PFSK-1 (cell line): ENCODE results near the gene RGL3.

Experiments
- FOXP2 ChIP-seq: optimal IDR thresholded peaks from 2 replicates; pipeline ENCODE3; 2011; ENCODE audit warnings: borderline replicate concordance, control low read depth, inconsistent platforms; ENCODE audit not compliant: insufficient read depth; ENCODE audit errors: extremely low read length, extremely low read depth
- POLR2AphosphoS5 ChIP-seq: IDR thresholded peaks from 2 replicates; pipeline ENCODE4 v1.6.1; 2012; ENCODE audit warnings: low read depth, mild to moderate bottlenecking, control low read depth, low read length, moderate library complexity
- REST ChIP-seq, 2 experiments: IDR thresholded peaks; 2 replicates each; pipeline versions ENCODE4 v1.6.1 to v1.8.0; 2011 to 2012; ENCODE audit warnings: low read depth in 2 of 2, low read length in 2 of 2, control low read depth in 1 of 2, inconsistent platforms in 1 of 2, mild to moderate bottlenecking in 1 of 2, moderate library complexity in 1 of 2; ENCODE audit not compliant: insufficient read depth in 1 of 2
- SIN3A ChIP-seq: IDR thresholded peaks from 2 replicates; pipeline ENCODE4 v1.6.1; 2012; ENCODE audit warnings: mild to moderate bottlenecking, low read length, moderate library complexity, borderline replicate concordance; ENCODE audit not compliant: insufficient read depth
- TAF1 ChIP-seq: IDR thresholded peaks from 2 replicates; pipeline ENCODE4 v1.6.1; 2012; ENCODE audit warnings: low read length, control low read depth, borderline replicate concordance; ENCODE audit not compliant: insufficient read depth

Gene RGL3

DNA sequence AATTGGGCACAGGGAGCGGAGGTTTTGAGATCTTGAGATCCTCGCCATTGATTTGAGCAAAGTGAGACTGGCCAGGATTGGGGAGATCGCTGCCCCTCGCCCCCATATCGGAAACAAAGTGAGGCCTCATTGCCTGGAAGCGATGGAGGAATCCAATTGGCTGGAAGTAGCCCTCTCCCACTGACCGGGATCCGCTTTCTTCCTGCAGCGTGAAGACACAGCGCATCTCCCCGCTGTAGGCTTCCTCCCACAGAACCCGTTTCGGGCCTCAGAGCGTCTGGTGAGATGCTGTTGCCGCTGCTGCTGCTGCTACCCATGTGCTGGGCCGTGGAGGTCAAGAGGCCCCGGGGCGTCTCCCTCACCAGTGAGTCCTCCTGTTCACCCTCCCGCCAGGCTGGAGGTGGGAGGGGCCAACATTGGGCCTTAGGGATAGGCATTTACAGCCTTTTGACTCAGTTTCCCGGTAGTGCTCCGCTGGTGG lies 16.8 kb upstream of the RGL3 start:
- TF ChIP-seq POLR2AphosphoS5 (no peak), REST (IDR thresholded peaks at IDR 0.05; ENCODE audit: insufficient read depth in 1 of 2, low read depth in 2 of 2, low read length in 2 of 2) (no peak), SIN3A (no peak), TAF1 (no peak), FOXP2 (no peak)

DNA sequence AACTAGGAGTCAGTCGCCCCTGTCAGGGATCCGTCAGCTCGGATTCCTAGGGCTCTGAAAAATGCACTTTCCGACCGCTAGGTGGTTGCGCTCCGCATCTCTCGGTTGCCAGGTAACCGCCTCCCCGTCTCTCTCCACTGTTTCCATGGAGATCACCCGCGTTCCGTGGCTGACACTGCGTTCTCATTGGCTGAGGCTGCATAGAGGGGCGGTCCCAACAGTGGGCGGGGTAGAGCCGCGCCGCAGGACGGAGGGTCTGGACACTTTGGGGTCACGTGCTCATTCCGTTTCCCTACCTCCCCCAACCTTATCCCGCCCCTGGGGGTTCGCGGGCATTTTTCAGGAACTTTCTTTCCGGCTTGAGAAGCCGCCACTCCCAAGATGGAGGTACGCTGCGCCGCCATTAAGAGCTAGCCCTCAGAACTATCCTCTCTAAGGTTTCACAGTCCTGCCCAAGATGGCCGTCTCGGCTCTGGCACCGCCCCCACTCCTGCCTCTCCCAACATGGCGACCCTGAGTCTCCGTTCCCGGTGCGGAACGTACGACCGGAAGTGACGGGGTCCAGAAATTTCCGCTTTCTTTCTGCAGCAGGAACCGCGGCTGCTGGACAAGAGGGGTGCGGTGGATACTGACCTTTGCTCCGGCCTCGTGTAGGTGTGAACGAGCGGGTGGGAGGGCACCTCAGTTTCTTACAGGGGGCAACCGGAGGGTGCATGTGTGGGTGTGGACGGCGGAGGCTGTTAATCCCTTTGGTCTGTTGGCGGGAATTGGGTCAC lies 16.1 kb upstream of the RGL3 start, which contains the start of the genes ODAD3 and PRKCSH:
Gene ODAD3, minus strand, starts transcription at position 65 of the 776 bp plus-strand sequence. CDS start 105 bp downstream, outside the sequence.
Gene PRKCSH, plus strand, starts transcription at position 579 of the 776 bp plus-strand sequence. CDS start 483 bp downstream, outside the sequence.
- TF ChIP-seq TAF1 = peak; percentile 90; the same call in 1 of the 2 replicates
- TF ChIP-seq FOXP2 = peak; percentile 29
- TF ChIP-seq POLR2AphosphoS5 = peak; percentile 90
- peak in 1 of 2 experiments; percentile 63; a peak in 1 of 4 replicates for TF ChIP-seq REST (IDR thresholded peaks at IDR 0.05; ENCODE audit: insufficient read depth in 1 of 2, low read depth in 2 of 2, low read length in 2 of 2)
- TF ChIP-seq SIN3A = no peak

GRCh38 chr19:11434703-11435056 lies 15.6 kb upstream of the RGL3 start:
- TF ChIP-seq REST (IDR thresholded peaks at IDR 0.05; ENCODE audit: insufficient read depth in 1 of 2, low read depth in 2 of 2, low read length in 2 of 2) = no peak
- TF ChIP-seq FOXP2 = no peak
- no peak for TF ChIP-seq POLR2AphosphoS5
- TF ChIP-seq SIN3A = no peak
- no peak for TF ChIP-seq TAF1

- TF ChIP-seq FOXP2 = no peak
- TF ChIP-seq POLR2AphosphoS5 = no peak
- TF ChIP-seq REST (IDR thresholded peaks at IDR 0.05; ENCODE audit: insufficient read depth in 1 of 2, low read depth in 2 of 2, low read length in 2 of 2) = no peak
- TF ChIP-seq SIN3A = no peak
- no peak for TF ChIP-seq TAF1
Observed at GRCh38 chr19:11426656-11427055, 7.5 kb upstream of the RGL3 start.
